HG03558 (cell line): ENCODE results near the gene ZNF581.

Experiments used
- ATAC-seq: cut with Tn5 transposase; IDR thresholded peaks from one replicate; pipeline ENCODE4 v1.9.1; 2021; ENCODE audit warnings: moderate number of reproducible peaks; ENCODE audit not compliant: unreplicated experiment; ENCODE audit errors: extremely low read depth

The ZNF581 gene

DNA sequence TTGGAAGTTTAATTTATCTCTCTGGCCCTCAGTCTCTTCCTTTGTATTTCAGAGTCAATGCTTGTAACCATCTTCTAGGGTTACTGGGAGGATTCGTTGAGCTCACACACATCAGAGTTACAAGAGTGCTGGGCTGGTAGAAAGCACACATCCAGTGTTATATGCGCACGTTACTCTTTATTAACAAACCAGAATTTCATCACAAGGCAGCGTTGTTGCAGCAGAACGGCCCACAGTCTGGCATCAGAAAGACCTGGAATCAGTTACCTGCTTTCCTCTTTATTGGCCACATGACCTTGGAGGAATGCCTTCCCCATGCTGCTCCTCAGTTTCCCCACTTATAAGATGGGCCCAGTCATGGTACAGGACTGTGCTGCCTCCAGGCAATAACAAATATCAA, 34.1 kb upstream of the ZNF581 start:
- no peak for ATAC-seq

DNA sequence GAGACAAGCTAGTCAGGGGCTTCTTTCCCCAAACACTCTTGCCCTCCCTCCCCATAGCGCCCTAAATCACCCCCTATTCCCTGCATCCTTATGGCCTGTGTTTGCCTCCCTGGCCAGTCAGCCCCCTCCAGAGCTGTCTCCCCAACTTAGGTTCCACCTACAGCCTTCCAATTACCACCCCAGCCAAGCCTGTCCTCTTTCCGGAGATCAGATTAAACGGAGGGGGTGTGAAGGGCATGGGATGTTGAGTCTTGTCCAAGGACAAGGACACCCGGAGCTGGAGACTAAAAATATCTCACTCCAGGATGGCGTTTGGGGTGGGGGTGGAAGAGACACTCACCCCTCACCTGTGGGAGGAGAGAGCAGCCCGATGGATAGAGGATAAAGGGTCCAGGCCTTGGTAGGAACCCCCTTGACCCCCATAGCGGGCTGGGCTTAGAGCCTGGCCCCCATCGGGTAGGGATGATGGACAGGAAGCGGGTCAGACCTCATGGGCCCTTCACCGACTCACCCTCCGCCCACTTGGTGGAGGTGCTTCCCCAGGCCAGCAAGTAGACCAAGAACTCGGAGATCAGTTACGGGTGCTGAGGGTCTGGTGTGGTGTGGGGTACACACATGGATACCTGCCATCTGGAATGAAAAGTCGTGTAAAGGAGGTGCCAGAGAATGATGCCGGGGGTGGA, 32.0 kb upstream of the ZNF581 start:
- no peak for ATAC-seq

DNA sequence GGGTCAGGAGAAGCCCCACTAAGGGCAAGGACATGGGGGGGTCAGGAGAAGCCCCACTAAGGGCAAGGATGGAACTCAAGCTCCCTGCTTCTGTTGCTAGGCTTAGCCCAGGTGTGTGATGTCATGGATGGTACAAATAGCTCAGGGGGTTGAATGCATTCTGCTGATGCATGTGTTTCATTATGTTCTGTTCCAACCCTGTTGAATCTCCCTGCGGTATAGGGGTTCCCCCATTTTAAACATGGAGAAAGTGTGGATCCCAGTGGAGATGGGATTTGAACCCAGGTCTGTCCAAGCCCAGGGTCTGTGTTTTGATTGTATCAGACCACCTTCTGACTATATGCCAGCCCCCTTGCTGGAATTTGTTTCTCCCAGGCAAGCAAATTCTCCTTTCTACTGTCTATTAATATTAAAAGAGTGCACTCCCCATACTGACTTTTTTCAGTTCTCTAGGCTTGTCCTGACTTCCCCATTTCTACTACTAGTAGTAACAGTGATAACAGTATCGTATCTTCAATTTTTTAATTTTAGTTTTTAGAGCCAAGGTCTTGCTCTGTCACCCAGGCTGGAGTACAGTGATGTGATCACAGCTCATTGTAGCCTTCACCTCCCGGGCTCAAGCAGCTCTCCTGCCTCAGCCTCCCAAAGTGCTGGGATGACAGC, 31.3 kb upstream of the ZNF581 start:
- ATAC-seq: no peak

DNA sequence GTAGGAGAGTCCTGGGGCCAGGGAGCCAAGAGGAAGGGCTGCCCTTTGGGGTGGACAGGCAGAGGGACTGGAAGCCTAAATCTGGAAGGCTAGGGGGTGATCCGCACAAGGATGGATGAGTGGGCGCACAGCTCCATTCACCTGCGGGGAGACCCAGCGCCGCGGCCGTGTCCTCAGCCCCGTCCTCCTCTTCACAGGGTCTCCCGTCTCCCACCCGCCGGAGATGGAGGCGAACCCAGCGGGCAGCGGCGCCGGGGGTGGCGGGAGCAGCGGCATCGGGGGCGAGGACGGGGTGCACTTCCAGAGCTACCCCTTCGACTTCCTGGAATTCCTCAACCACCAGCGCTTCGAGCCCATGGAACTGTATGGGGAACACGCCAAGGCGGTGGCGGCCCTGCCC, 30.1 kb upstream of the ZNF581 start:
- ATAC-seq: no peak

DNA sequence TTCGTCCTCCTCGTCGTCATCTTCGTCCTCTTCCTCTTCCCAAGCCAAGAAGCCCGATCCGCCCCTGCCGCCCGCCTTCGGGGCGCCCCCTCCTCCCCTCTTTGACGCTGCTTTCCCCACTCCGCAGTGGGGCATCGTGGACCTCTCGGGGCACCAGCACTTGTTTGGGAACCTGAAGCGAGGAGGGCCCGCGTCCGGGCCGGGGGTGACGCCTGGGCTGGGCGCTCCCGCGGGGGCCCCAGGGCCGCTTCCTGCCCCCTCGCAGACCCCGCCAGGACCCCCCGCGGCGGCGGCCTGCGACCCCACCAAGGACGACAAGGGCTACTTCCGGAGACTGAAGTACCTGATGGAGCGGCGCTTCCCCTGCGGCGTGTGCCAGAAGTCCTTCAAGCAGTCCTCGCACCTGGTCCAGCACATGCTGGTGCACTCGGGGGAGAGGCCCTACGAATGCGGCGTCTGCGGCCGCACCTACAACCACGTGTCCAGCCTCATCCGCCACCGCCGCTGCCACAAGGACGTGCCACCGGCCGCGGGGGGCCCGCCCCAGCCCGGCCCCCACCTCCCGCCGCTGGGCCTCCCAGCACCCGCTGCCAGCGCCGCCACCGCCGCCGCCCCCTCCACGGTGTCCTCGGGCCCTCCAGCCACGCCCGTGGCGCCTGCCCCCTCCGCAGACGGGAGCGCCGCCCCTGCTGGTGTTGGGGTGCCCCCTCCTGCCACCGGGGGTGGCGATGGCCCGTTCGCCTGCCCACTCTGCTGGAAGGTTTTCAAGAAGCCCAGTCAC, 29.3 kb upstream of the ZNF581 start:
- ATAC-seq: no peak

DNA sequence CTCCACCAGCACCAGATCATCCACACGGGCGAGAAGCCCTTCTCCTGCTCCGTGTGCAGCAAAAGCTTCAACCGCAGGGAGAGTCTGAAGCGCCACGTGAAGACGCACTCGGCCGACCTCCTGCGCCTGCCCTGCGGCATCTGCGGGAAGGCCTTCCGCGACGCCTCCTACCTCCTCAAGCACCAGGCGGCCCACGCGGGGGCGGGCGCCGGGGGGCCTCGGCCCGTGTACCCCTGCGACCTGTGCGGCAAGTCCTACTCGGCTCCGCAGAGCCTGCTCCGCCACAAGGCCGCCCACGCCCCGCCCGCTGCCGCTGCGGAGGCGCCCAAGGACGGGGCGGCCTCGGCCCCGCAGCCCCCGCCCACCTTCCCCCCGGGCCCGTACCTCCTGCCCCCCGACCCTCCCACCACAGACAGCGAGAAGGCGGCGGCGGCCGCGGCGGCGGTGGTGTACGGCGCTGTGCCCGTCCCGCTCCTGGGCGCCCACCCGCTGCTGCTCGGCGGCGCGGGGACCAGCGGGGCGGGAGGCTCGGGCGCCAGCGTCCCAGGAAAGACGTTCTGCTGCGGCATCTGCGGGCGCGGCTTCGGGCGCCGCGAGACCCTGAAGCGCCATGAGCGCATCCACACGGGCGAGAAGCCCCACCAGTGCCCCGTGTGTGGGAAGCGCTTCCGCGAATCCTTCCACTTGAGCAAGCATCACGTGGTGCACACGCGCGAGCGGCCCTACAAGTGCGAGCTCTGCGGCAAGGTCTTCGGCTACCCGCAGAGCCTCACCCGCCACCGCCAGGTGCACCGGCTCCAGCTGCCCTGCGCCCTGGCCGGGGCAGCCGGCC, 28.5 kb upstream of the ZNF581 start:
- no peak for ATAC-seq

DNA sequence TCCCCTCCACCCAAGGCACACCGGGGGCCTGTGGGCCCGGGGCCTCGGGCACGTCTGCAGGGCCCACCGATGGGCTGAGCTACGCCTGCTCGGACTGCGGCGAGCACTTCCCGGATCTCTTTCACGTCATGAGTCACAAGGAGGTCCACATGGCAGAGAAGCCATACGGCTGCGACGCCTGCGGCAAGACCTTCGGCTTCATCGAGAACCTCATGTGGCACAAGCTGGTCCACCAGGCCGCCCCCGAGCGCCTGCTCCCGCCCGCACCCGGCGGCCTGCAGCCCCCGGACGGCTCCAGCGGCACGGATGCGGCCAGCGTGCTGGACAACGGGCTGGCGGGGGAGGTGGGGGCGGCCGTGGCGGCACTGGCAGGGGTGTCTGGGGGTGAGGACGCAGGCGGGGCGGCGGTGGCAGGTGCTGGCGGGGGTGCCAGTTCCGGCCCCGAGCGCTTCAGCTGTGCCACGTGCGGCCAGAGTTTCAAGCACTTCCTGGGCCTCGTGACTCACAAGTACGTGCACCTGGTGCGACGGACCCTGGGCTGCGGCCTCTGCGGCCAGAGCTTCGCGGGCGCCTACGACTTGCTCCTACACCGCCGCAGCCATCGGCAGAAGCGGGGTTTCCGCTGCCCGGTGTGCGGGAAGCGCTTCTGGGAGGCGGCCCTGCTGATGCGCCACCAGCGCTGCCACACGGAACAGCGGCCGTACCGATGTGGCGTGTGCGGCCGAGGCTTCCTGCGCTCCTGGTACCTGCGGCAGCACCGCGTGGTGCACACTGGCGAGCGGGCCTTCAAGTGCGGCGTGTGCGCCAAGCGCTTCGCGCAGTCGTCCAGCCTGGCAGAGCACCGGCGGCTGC, 27.7 kb upstream of the ZNF581 start:
- no peak for ATAC-seq

DNA sequence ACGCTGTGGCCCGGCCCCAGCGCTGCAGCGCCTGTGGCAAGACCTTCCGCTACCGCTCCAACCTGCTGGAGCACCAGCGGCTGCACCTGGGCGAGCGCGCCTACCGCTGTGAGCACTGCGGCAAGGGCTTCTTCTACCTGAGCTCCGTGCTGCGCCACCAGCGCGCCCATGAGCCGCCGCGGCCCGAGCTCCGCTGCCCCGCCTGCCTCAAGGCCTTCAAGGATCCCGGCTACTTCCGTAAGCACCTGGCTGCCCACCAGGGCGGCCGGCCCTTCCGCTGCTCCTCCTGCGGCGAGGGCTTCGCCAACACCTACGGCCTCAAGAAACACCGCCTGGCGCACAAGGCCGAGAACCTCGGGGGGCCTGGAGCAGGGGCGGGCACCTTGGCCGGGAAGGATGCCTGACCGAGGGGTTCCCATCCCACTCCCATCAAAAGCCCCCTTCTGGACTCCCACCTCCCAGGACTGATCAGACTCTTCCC, 27.0 kb upstream of the ZNF581 start:
- no peak for ATAC-seq

DNA sequence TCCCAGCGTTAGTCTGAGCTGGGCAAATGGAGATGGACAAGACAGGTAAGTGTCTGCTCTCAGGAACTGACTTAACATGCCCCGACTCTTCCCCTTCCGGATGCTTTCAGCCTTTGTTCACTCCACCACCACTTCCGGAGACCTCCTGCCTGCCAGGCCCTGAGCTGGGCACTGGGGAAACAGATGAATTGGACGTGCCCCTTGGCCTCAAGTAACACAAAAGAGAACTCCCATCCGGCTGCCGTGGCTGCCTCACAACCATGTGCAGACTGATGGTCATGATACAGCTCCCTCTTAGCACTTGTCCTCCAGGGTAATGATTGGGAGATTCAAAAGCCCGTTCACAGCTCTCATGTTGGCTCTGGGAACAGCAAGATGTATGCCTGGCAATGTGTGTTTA, 26.0 kb upstream of the ZNF581 start:
- no peak for ATAC-seq

DNA sequence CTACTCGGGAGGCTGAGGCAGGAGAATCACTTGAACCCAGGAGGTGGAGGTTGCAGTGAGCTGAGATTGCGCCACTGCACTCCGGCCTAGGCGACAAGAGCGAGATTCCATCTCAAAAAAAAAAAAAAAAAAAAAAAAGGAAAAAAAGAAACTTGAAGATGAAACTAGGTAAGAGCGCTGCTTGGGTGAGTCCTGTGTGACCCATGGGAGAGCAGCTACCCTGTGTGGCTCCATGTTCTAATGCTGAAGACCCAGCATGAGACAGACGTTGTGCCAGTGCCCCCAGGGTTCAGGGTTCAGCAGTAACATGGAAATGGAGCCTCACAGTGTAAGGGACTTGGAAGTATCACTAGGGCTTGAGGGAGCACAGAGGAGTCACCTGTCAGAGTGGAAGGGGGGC, 25.0 kb upstream of the ZNF581 start:
- no peak for ATAC-seq

DNA sequence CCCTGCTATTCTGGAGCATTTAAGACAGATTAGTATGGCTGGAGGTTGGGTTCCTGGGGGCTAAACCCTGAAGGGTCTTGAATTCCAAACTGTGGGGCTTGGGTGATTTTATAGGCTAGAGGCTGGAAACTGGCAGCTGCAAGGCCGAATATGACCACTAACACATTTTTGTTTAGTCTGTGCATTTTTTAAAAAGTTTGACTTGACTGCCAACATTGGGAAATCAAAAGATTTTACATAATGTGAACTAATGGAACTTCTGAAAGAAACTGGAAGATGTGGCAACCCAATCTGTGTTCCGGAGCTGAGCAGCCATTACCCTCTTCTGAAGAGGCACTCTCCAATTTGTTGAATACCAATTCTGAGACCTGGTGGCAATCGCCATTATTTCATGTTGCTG, 24.2 kb upstream of the ZNF581 start:
- ATAC-seq: no peak

DNA sequence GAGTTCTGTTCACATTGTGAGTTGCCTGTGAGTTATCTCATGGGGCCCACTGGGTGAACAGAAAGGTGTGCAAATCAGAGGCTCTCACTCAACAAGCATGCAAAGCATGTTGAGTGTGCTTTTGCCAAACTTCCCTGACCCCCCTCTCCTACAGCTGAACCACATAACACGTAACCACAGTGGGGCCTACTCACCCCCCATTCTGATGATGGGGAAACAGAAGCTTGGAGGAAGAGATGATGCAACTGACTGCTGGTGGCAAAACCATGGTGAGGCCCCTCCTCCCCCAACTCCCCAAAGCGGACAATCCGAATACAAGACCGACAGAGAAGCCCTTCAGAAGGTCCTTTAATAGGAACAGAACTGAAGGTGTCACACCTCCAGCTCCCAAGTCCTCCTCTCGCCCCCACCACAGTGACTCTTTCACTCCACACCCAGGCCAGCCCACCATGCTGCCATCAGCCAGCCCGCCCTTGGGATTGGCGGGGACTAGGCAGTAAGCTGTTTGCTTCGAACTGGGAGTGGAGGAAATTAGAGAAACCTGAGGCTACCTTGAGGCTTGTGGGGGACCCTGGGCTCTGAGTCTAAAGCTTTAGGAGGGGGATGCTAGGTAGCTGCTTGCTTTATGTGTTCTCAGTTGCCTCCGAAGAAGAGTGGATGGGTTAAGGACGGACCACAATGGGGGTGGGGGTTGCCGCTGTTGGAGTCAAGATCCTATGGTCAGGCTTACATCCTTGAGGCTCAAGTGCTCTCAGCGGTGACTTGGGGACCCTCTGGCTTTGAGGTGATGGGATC, 22.8 kb upstream of the ZNF581 start:
- ATAC-seq: no peak

DNA sequence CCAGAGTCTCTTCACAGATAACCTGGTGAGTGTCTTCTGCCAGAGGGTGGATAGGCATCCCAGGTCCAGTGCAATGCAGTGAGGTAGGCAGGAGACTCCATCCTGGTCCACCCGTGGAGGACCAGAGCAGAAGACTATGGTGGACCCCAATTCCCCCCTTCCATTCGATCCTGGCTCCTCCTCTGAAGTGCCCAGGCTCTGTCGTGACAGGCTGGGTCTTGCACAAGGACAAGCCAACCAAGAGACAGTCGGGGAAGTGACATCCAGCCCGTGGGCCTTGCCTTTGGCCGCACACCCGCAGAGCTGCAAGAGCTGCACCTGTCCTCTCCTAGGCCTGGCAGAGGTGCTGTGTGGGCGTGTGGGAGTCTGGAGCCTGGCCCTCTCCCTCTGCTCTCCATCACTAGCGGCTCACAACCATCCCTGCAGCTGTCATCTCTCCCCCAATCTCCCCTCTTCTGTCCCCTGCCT, 22.2 kb upstream of the ZNF581 start:
- no peak for ATAC-seq

DNA sequence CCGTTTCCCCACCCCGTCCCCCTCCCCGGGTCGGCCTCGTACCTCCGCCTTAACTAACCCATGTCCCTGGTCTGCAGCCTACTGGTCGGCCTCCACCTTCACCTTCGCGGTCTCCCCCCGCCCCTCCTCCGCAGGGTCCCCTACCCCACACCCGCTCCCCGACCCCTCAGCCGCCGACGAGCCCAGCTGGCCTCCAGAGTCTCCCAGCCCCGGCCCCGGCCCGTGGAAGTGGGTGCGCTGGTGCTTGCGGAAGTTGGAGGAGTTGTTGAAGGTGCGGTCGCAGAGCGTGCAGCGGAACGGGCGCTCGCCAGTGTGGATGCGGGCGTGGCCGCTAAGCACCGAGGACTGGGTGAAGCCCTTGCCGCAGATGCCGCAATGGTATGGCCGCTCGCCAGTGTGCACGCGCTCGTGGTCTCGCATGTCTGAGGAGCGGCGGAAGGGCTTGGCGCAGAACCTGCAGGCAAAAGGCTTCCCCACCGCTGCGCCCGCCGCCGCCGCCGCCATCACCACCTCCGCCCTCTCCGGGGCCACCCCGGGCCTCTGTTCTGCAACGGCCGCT, 21.7 kb upstream of the ZNF581 start:
- ATAC-seq: no peak

DNA sequence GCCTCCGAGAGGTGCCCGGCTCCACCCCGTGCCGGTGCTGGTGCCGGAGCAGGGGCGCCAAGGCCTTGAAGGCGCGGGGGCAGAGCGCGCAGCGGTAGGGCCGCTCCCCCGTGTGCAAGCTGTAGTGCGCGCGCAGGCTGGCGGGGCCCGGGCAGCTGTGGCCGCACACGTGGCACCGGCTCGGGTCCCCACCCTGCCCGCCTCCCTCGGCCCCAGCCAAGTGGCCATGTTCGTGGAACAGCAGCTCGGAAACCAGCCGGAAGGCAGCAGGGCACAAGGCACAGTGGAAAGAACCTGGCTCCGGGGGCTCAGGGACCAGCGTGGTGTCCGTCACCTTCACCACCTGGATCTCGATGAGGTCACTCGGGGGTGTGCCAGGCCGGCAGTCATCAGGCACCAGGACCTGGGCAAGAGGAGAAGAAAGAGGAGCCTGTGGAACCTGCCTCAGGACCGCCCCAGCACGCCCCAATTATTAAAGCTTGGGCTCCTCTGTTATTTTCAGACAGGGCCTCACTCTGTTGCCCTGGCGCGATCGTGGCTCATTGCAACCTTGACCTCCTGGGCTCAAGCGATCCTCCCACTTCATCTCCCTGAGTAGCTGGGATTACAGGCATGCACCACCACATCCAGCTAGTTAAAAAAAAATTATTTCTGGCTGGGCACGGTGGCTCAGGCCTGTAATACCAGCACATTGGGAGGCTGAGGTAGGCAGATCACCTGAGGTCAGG, 21.0 kb upstream of the ZNF581 start:
- ATAC-seq: no peak

DNA sequence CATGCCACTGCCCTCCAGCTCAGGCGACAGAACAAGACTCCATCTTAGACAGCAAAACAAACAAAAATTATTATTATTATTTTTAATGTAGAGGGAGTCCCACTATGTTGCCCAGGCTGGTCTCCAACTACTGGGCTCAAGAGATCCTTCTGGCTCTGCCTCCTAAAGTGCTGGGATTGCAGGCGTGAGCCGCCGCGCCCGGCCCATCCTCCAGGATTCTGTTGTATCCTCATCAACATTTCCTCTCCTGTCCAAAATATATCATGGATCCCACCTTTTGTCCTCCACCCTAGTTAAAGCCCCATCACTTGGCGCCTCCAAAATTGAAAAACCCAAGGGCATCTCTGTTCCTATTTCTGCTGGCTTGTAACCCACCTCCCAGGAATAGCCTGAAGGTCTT, 20.3 kb upstream of the ZNF581 start:
- ATAC-seq: no peak

DNA sequence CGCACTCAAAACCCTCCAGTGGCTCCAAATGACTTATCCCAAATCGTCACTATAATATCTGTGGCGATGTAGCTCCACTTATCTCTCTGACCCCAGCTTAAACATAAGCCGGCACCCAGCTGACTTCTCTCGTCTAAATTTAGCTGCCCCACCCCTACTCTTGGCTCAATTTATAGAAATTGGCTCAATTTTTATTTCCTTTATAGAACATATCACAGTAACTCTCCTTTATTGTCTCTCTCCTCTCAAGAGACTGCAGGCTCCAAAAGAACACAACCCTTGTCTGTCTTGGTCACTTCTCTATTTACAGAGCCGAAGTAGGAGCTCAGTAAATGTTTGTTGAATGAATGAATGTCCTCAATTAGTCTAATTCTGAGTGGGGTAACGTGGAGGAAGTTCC, 19.9 kb upstream of the ZNF581 start:
- ATAC-seq: no peak
